H1 (cell line): ENCODE measurements around the gene MTARC2.

ENCODE experiments used
- FOSL1 ChIP-seq: IDR thresholded peaks from 2 replicates; pipeline ENCODE4 v1.6.1; 2011; ENCODE audit warnings: mild to moderate bottlenecking, low read depth, low read length, moderate library complexity; ENCODE audit not compliant: insufficient read depth
- JUN ChIP-seq: IDR thresholded peaks from 2 replicates; pipeline ENCODE4 v1.6.1; 2011; ENCODE audit warnings: low read depth, mild to moderate bottlenecking, improper control_type of control experiment, low read length
- RNF2 ChIP-seq: fragments of 200-900, 300-1000 bp; sonication (generic); IDR thresholded peaks from 2 replicates; pipeline ENCODE4 v1.7.1; 2016; ENCODE audit warnings: borderline replicate concordance, low read depth, mild to moderate bottlenecking, antibody characterized with exemption, low read length; ENCODE audit not compliant: poor library complexity, severe bottlenecking; ENCODE audit errors: missing control alignments
- YY1 ChIP-seq: IDR thresholded peaks from 2 replicates; pipeline ENCODE4 v1.6.1; 2011; ENCODE audit warnings: low read depth, mild to moderate bottlenecking, low read length
- TF ChIP-seq, protein P1 (sequence below), 3 experiments: IDR thresholded peaks; 1 replicate in 2 of 3; 2 replicates in 1 of 3; pipeline versions ENCODE4 v1.5.1 to v1.6.1; 2011; ENCODE audit warnings: low read length in 3 of 3, mild to moderate bottlenecking in 3 of 3, inconsistent platforms in 2 of 3, low read depth in 1 of 3, moderate library complexity in 1 of 3; ENCODE audit not compliant: insufficient read depth in 1 of 3; ENCODE audit errors: control extremely low read depth in 1 of 3
- TF ChIP-seq, protein P2 (sequence below): IDR thresholded peaks from 2 replicates; pipeline ENCODE4 v1.6.1; 2011; ENCODE audit warnings: low read length, improper control_type of control experiment

DNA sequence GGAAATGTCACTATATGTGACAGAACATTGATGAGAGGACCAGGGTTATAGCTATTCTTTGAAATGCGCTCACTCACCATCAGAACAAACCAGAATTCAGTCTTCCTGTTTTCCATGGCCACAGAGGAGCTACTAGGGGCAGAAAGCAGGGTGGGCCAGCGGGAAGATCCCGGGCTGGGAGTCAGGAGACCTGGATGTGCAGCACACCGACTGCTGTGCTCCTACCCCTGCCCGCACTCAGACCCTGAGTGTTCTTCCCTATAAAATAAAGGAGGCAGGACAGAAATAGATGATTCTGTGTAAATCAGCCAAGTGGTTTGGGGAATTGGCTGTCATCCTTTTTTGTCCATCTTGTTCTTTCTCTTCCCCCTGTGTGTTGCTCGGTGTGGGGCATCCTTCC is 59.6 kb downstream of the MTARC2 start:
- TF ChIP-seq FOSL1 (no peak), YY1 (no peak), JUN (no peak), RNF2 (no peak)
- TF ChIP-seq, protein P1, sequence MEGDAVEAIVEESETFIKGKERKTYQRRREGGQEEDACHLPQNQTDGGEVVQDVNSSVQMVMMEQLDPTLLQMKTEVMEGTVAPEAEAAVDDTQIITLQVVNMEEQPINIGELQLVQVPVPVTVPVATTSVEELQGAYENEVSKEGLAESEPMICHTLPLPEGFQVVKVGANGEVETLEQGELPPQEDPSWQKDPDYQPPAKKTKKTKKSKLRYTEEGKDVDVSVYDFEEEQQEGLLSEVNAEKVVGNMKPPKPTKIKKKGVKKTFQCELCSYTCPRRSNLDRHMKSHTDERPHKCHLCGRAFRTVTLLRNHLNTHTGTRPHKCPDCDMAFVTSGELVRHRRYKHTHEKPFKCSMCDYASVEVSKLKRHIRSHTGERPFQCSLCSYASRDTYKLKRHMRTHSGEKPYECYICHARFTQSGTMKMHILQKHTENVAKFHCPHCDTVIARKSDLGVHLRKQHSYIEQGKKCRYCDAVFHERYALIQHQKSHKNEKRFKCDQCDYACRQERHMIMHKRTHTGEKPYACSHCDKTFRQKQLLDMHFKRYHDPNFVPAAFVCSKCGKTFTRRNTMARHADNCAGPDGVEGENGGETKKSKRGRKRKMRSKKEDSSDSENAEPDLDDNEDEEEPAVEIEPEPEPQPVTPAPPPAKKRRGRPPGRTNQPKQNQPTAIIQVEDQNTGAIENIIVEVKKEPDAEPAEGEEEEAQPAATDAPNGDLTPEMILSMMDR (IDR thresholded peaks at IDR 0.05; ENCODE audit: control extremely low read depth in 1 of 3, insufficient read depth in 1 of 3, low read depth in 1 of 3, low read length in 3 of 3) = no peak
- TF ChIP-seq, protein P2, sequence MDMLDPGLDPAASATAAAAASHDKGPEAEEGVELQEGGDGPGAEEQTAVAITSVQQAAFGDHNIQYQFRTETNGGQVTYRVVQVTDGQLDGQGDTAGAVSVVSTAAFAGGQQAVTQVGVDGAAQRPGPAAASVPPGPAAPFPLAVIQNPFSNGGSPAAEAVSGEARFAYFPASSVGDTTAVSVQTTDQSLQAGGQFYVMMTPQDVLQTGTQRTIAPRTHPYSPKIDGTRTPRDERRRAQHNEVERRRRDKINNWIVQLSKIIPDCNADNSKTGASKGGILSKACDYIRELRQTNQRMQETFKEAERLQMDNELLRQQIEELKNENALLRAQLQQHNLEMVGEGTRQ = no peak
